ENCODE measurements around the gene CLEC4G. TPM values are rescaled to one million over a fixed set of nuclear protein-coding genes. Genes with fewer than 3 reads are reported as not detected.
A peak's percentile ranks its signal among the peaks of the same experiment; 100 is the strongest.

The CLEC4G gene
- total and polyA plus RNA-seq, 7 experiments from 2014 or later, result 1.2 TPM; not detected in 6

DNA sequence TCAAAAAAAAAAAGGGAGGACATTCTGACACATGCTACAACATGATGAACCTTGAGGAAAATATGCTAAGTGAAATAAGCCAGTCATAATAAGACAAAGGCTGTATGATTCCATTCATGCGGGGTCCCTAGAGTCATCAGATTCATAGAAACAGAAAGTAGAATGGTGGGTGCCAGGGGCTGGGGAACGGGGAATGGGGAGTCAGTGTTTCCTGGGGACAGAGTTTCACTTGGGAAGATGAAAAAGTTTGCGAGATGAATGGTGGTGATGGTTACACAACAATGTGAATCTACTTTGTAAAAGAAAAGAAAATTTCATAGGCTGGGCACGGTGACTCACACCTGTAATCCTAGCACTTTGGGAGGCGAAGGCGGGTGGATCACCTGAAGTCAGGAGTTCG, 6.1 kb upstream of the CLEC4G start:
- Mint-ChIP-seq H3K36me3 (no peaks in the 10 kb centered on the region), H3K4me1 (peaks cover 0 to 14% (median 5%) of the 10 kb centered on the region in 7 donors), H3K27me3 (peaks cover 0 to 31% (median 6%) of the 10 kb centered on the region in 5 donors), H3K27ac (no peak overlapping the region), H3K9me3 (peaks cover 0 to 1% (median 0%) of the 10 kb centered on the region in 11 donors), H3K4me3 (no peak overlapping the region)
- no peak overlapping the region for H3K27ac ChIP-seq (ENCODE audit: low read depth, low read length)
- H3K9me3 ChIP-seq (ENCODE audit: control insufficient read depth in 2 of 3, low read length in 3 of 3), result no peaks in the 10 kb centered on the region
- H3K4me3 ChIP-seq (ENCODE audit: low read length), result no peak overlapping the region
- H3K36me3 ChIP-seq (ENCODE audit: control insufficient read depth in 2 of 3, insufficient read depth in 3 of 3, low read length in 3 of 3), result no peaks in the 10 kb centered on the region
- POLR2A ChIA-PET, result no interaction called here
- DNase-seq (no peak), ATAC-seq (no peak)
- intact Hi-C loops (cut with micrococcal nuclease), result no loop called here
- H3K27me3 ChIP-seq (ENCODE audit: control insufficient read depth in 2 of 2, insufficient read depth in 2 of 2, low read length in 2 of 2), result no peaks in the 10 kb centered on the region
- CTCF ChIA-PET, result no interaction called here
- H3K4me1 ChIP-seq (ENCODE audit: control insufficient read depth in 2 of 2, insufficient read depth in 2 of 2, low read length in 2 of 2), result no peaks in the 10 kb centered on the region

DNA sequence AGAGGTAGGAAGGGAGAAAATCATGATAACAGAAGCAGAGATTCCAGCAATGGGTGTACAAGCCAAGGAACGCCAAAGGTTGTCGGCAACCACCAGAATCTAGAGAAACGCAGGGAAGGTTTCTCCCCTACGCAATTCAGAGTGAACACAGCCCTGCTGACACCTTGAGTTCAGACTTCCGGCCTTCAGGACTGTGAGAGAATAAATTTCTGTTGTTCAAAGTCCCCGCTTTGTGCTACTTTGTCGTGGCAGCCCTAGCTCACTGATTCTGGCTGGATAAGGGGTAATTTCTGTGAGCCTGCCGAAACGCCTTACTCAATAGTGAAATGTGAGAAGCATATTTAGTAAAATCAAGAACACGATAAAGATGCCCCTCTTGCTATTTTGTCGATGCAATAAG, 5.3 kb upstream of the CLEC4G start:
- H3K4me3 Mint-ChIP-seq, result no peak overlapping the region
- no peak overlapping the region for H3K27ac Mint-ChIP-seq
- peaks cover 0 to 1% (median 0%) of the 10 kb centered on the region in 11 donors for H3K9me3 Mint-ChIP-seq
- DNase-seq (no peak), ATAC-seq (no peak)
- Histone ChIP-seq H3K36me3 (ENCODE audit: control insufficient read depth in 2 of 3, insufficient read depth in 3 of 3, low read length in 3 of 3) (no peaks in the 10 kb centered on the region), H3K9me3 (ENCODE audit: control insufficient read depth in 2 of 3, low read length in 3 of 3) (no peaks in the 10 kb centered on the region), H3K27me3 (ENCODE audit: control insufficient read depth in 2 of 2, insufficient read depth in 2 of 2, low read length in 2 of 2) (no peaks in the 10 kb centered on the region), H3K4me1 (ENCODE audit: control insufficient read depth in 2 of 2, insufficient read depth in 2 of 2, low read length in 2 of 2) (no peaks in the 10 kb centered on the region), H3K4me3 (ENCODE audit: low read length) (no peak overlapping the region), H3K27ac (ENCODE audit: low read depth, low read length) (no peak overlapping the region)
- peaks cover 0 to 14% (median 5%) of the 10 kb centered on the region in 7 donors for H3K4me1 Mint-ChIP-seq
- no peaks in the 10 kb centered on the region for H3K36me3 Mint-ChIP-seq
- ChIA-PET CTCF (no interaction called here), POLR2A (no interaction called here)
- intact Hi-C loops (cut with micrococcal nuclease), result no loop called here
- H3K27me3 Mint-ChIP-seq, result peaks cover 0 to 31% (median 6%) of the 10 kb centered on the region in 5 donors

DNA sequence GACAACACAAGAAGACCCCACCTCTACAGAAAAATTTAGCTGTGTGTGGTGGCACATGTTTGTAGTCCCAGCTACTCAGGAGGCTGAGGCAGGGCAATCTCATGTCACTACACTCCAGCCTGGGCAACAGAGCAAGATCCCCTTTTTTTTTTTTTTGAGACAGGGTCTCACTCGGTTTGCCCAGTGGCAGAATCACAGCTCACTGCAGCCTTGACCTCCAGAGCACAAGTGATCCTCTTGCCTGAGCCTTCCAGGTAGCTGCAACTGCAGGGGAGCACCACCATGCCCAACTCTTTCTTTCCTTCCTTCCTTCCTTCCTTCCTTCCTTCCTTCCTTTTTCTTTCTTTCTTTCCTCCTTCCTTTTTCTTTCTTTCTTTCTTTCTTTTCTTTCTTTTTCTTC, 4.2 kb upstream of the CLEC4G start:
- ChIA-PET CTCF (no interaction called here), POLR2A (no interaction called here)
- H3K36me3 Mint-ChIP-seq, result no peaks in the 10 kb centered on the region
- Histone ChIP-seq H3K36me3 (ENCODE audit: control insufficient read depth in 2 of 3, insufficient read depth in 3 of 3, low read length in 3 of 3) (no peaks in the 10 kb centered on the region), H3K9me3 (ENCODE audit: control insufficient read depth in 2 of 3, low read length in 3 of 3) (no peaks in the 10 kb centered on the region), H3K4me3 (ENCODE audit: low read length) (no peak overlapping the region), H3K27ac (ENCODE audit: low read depth, low read length) (no peak overlapping the region), H3K4me1 (ENCODE audit: control insufficient read depth in 2 of 2, insufficient read depth in 2 of 2, low read length in 2 of 2) (no peaks in the 10 kb centered on the region), H3K27me3 (ENCODE audit: control insufficient read depth in 2 of 2, insufficient read depth in 2 of 2, low read length in 2 of 2) (no peaks in the 10 kb centered on the region)
- H3K27ac Mint-ChIP-seq, result no peak overlapping the region
- peaks cover 0 to 1% (median 0%) of the 10 kb centered on the region in 11 donors for H3K9me3 Mint-ChIP-seq
- peaks cover 5 to 28% (median 6%) of the 10 kb centered on the region in 5 donors for H3K27me3 Mint-ChIP-seq
- intact Hi-C loops (cut with micrococcal nuclease), result no loop called here
- DNase-seq (no peak), ATAC-seq (no peak)
- no peak overlapping the region for H3K4me3 Mint-ChIP-seq
- H3K4me1 Mint-ChIP-seq, result peaks cover 0 to 14% (median 5%) of the 10 kb centered on the region in 7 donors

DNA sequence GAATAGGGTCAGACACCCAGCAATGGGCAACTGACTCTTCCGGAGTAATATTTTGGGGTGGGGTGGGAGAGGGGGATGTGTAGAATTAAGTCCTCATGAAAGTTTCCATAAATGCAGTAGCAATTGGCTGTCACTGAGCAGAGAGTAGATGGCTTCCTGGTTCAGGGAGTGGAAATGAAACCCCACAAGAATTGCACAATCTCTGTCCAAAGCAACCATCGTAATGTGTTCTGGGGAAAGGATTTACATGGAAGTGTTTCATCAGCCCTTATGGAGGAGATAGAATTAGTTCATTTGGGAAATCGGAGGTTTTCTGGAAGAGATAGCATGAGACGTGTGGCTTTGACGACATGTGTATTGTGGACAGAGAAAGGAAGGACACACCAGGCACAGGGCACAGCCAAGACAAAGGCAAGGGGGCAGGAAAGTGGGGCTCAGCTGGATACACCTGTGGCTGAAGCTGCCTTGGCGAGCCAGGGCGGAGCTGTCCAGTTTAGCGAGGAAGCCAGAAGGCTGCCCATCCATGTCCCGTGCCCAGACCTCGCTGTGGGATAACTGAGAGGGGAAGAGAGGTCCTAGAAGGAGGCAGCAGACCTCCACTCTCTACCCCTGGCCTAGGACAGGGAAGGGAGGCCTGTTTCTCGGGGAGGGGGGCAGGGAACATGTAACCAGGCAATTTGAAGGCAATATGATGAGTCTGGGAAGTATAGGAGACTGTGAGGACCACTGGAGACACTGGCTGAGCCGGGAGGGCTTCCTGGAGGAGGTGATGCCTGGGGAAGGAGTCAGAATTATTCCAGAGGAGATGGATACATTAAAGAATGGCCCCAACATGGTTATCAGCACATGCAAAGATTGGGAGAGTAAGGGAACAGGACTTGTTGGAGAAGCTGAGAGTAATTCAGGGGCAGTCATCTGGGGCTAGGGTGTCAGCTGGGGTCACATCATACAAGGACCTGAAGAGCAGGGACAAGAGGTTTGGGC, 2.6 kb upstream of the CLEC4G start:
- CTCF ChIA-PET, result no interaction called here
- DNase-seq (no peak), ATAC-seq (no peak)
- Histone ChIP-seq H3K36me3 (ENCODE audit: control insufficient read depth in 2 of 3, insufficient read depth in 3 of 3, low read length in 3 of 3) (no peaks in the 10 kb centered on the region), H3K4me1 (ENCODE audit: control insufficient read depth in 2 of 2, insufficient read depth in 2 of 2, low read length in 2 of 2) (peaks cover 0 to 11% of the 10 kb centered on the region in 2 donors), H3K4me3 (ENCODE audit: low read length) (no peak overlapping the region), H3K9me3 (ENCODE audit: control insufficient read depth in 2 of 3, low read length in 3 of 3) (no peaks in the 10 kb centered on the region), H3K27ac (ENCODE audit: low read depth, low read length) (no peak overlapping the region), H3K27me3 (ENCODE audit: control insufficient read depth in 2 of 2, insufficient read depth in 2 of 2, low read length in 2 of 2) (peaks cover 0 to 3% of the 10 kb centered on the region in 2 donors)
- H3K27ac Mint-ChIP-seq, result peak overlapping the region in 1 of 9 donors; percentile 1
- intact Hi-C loops (cut with micrococcal nuclease), result no loop called here
- no peak overlapping the region for H3K4me3 Mint-ChIP-seq
- POLR2A ChIA-PET, result no interaction called here
- peaks cover 0 to 1% (median 0%) of the 10 kb centered on the region in 11 donors for H3K9me3 Mint-ChIP-seq
- H3K36me3 Mint-ChIP-seq, result no peaks in the 10 kb centered on the region
- H3K27me3 Mint-ChIP-seq, result peaks cover 5 to 32% (median 14%) of the 10 kb centered on the region in 5 donors
- peaks cover 0 to 16% (median 6%) of the 10 kb centered on the region in 7 donors for H3K4me1 Mint-ChIP-seq

DNA sequence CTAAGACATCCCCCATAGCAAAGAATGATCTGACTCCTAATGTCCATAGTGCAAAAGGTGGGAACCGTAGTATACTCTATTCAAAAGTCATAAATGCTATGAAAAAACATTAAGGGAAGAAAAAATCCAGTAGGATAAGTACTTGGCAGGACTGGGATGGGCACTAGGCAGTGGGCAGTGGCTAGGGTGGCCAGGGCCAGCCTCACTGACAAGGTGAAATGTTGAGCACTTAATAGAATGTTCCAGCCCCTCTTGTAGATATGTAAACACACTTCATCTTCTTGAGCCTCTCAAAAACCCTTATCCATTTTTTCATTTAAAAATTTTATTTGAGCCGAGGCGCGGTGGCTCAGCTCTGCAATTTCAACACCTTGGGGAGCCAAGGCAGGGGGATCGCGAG, 1.5 kb upstream of the CLEC4G start:
- H3K4me3 Mint-ChIP-seq, result no peak overlapping the region
- H3K27ac ChIP-seq (ENCODE audit: low read depth, low read length), result no peak overlapping the region
- peaks cover 0 to 1% (median 0%) of the 10 kb centered on the region in 11 donors for H3K9me3 Mint-ChIP-seq

DNA sequence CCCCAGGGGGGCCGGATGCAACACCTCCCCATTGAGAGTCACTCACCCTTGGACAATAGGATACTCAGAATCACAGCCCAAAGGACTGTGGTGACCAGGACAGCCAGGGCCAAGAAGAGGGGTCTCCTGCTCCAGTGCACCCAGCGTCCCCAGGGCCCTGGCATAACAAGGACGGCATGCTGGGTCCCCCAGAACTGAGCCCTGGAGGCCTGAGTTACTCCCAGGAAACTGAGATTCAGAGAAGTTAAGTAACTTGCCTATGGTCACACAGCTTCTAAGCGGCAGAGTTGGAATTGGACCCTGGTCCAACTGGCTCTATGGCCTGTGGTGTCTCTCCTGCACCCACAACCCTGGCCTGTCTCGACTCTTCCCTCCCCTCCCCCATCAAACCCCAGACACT, 295 bp downstream of the CLEC4G start:
- H3K4me3 ChIP-seq (ENCODE audit: low read length), result no peak overlapping the region
- H3K27me3 ChIP-seq (ENCODE audit: control insufficient read depth in 2 of 2, insufficient read depth in 2 of 2, low read length in 2 of 2), result peaks cover 0 to 13% of the 10 kb centered on the region in 2 donors
- H3K4me3 Mint-ChIP-seq, result peak overlapping the region in 3 of 10 donors; percentile 14 to 29 (median 28)
- no peak overlapping the region for H3K27ac Mint-ChIP-seq
- CTCF ChIA-PET, result no interaction called here
- intact Hi-C loops (cut with micrococcal nuclease), result no loop called here
- no peaks in the 10 kb centered on the region for H3K36me3 ChIP-seq (ENCODE audit: control insufficient read depth in 2 of 3, insufficient read depth in 3 of 3, low read length in 3 of 3)
- no peak for ATAC-seq
- H3K9me3 ChIP-seq (ENCODE audit: control insufficient read depth in 2 of 3, low read length in 3 of 3), result no peaks in the 10 kb centered on the region
- H3K4me1 Mint-ChIP-seq, result peaks cover 0 to 19% (median 14%) of the 10 kb centered on the region in 7 donors
- peaks cover 0 to 4% (median 0%) of the 10 kb centered on the region in 11 donors for H3K9me3 Mint-ChIP-seq
- no peak for DNase-seq
- peaks cover 19 to 54% (median 38%) of the 10 kb centered on the region in 5 donors for H3K27me3 Mint-ChIP-seq
- peaks cover 0 to 4% (median 0%) of the 10 kb centered on the region in 5 donors for H3K36me3 Mint-ChIP-seq
- POLR2A ChIA-PET, result interaction anchor here (0.6 kb wide), 1 partner anchor 51 kb away, joined by 3 read pairs; the partner anchor contains the start of gene TRAPPC5
- H3K4me1 ChIP-seq (ENCODE audit: control insufficient read depth in 2 of 2, insufficient read depth in 2 of 2, low read length in 2 of 2), result peaks cover 0 to 16% of the 10 kb centered on the region in 2 donors
- H3K27ac ChIP-seq (ENCODE audit: low read depth, low read length), result no peak overlapping the region

More for the DNA sequence above, 1.5 kb upstream of the CLEC4G start:
- Mint-ChIP-seq H3K4me1 (peaks cover 0 to 19% (median 14%) of the 10 kb centered on the region in 7 donors), H3K27ac (no peak overlapping the region), H3K27me3 (peaks cover 14 to 43% (median 26%) of the 10 kb centered on the region in 5 donors), H3K36me3 (no peaks in the 10 kb centered on the region)
- H3K4me3 ChIP-seq (ENCODE audit: low read length), result no peak overlapping the region
- ATAC-seq, result no peak
- peaks cover 0 to 13% of the 10 kb centered on the region in 2 donors for H3K27me3 ChIP-seq (ENCODE audit: control insufficient read depth in 2 of 2, insufficient read depth in 2 of 2, low read length in 2 of 2)
- no peaks in the 10 kb centered on the region for H3K9me3 ChIP-seq (ENCODE audit: control insufficient read depth in 2 of 3, low read length in 3 of 3)
- intact Hi-C loops (cut with micrococcal nuclease), result no loop called here
- DNase-seq, result no peak
- ChIA-PET CTCF (no interaction called here), POLR2A (no interaction called here)
- H3K36me3 ChIP-seq (ENCODE audit: control insufficient read depth in 2 of 3, insufficient read depth in 3 of 3, low read length in 3 of 3), result no peaks in the 10 kb centered on the region
- H3K4me1 ChIP-seq (ENCODE audit: control insufficient read depth in 2 of 2, insufficient read depth in 2 of 2, low read length in 2 of 2), result peaks cover 0 to 16% of the 10 kb centered on the region in 2 donors

Measured in naive thymus-derived CD4-positive, alpha-beta T cell (primary cell).